Astrocyte (in vitro differentiated cells and primary cell): ENCODE data around the gene HSD17B11. TPM values are rescaled to one million over a fixed set of nuclear protein-coding genes. Genes with fewer than 3 reads are reported as not detected.
"Not testable (repeated sequence)": the region's sequence is repeated elsewhere in the genome, so short reads cannot be mapped to it uniquely, and the experiment has no call there.

Experiments
- DNase-seq: peaks from one replicate; pipeline ENCODE4 v3.0.0-alpha.2; 2010; ENCODE audit warnings: low read depth
- FAIRE-seq: peaks from 2 replicates; lab custom pipeline; 2011; peaks lifted over from hg19 to GRCh38; lab: Jason Lieb, UNC
- H2AFZ ChIP-seq: 2 replicates; pipeline ENCODE4 v1.6.0; 2012; ENCODE audit warnings: low read depth, low read length, inconsistent platforms
- H3K27ac ChIP-seq: 2 replicates; pipeline ENCODE4 v1.5.1; 2011; ENCODE audit warnings: low read depth, low read length, inconsistent platforms
- H3K27me3 ChIP-seq: 2 replicates; pipeline ENCODE4 v1.6.0; 2011; ENCODE audit warnings: low read length, inconsistent platforms; ENCODE audit not compliant: insufficient read depth
- H3K36me3 ChIP-seq: 2 replicates; pipeline ENCODE4 v1.5.1; 2011; ENCODE audit warnings: low read length, inconsistent platforms; ENCODE audit not compliant: insufficient read depth
- H3K4me1 ChIP-seq: 2 replicates; pipeline ENCODE4 v1.5.1; 2011; ENCODE audit warnings: low read length, inconsistent platforms; ENCODE audit not compliant: insufficient read depth
- H3K4me2 ChIP-seq: 2 replicates; pipeline ENCODE4 v1.6.0; 2012; ENCODE audit warnings: low read length, inconsistent platforms
- H3K4me3 ChIP-seq: 2 replicates; pipeline ENCODE4 v1.5.1; 2011; ENCODE audit warnings: low read depth, mild to moderate bottlenecking, low read length, inconsistent platforms; ENCODE audit not compliant: insufficient read depth
- H3K79me2 ChIP-seq: 2 replicates; pipeline ENCODE4 v1.6.0; 2012; ENCODE audit warnings: mild to moderate bottlenecking, low read length, inconsistent platforms; ENCODE audit not compliant: insufficient read depth
- H3K9ac ChIP-seq: 2 replicates; pipeline ENCODE4 v1.6.0; 2012; ENCODE audit warnings: mild to moderate bottlenecking, low read length, inconsistent platforms
- H3K9me3 ChIP-seq: 2 replicates; pipeline ENCODE4 v1.5.1; 2012; ENCODE audit warnings: low read depth, mild to moderate bottlenecking, low read length, inconsistent platforms; ENCODE audit not compliant: insufficient read depth
- H4K20me1 ChIP-seq: 2 replicates; pipeline ENCODE4 v1.6.0; 2012; ENCODE audit warnings: low read length, inconsistent platforms; ENCODE audit not compliant: insufficient read depth
- H3K27ac Mint-ChIP-seq: one replicate; pipeline ENCODE4 v1.8.0; 2021; ENCODE audit warnings: mild to moderate bottlenecking, mixed read lengths; ENCODE audit not compliant: unreplicated experiment
- H3K27me3 Mint-ChIP-seq: one replicate; pipeline ENCODE4 v1.8.0; 2021; ENCODE audit warnings: low read depth, mixed read lengths; ENCODE audit not compliant: unreplicated experiment
- H3K36me3 Mint-ChIP-seq: one replicate; pipeline ENCODE4 v1.8.0; 2021; ENCODE audit warnings: low read depth, mixed read lengths; ENCODE audit not compliant: unreplicated experiment
- H3K4me1 Mint-ChIP-seq: one replicate; pipeline ENCODE4 v1.8.0; 2021; ENCODE audit warnings: low read depth, mixed read lengths; ENCODE audit not compliant: unreplicated experiment
- H3K4me3 Mint-ChIP-seq: one replicate; pipeline ENCODE4 v1.8.0; 2021; ENCODE audit warnings: mild to moderate bottlenecking, moderate library complexity, mixed read lengths; ENCODE audit not compliant: unreplicated experiment
- H3K9me3 Mint-ChIP-seq: one replicate; pipeline ENCODE4 v1.8.0; 2021; ENCODE audit warnings: mild to moderate bottlenecking, mixed read lengths; ENCODE audit not compliant: unreplicated experiment
- CTCF ChIP-seq: IDR thresholded peaks from 2 replicates; pipeline ENCODE4 v1.5.1; 2011; ENCODE audit warnings: low read depth, mild to moderate bottlenecking, inconsistent platforms, low read length, moderate library complexity; ENCODE audit not compliant: insufficient read depth
- EZH2 ChIP-seq: IDR thresholded peaks from 2 replicates; pipeline ENCODE4 v1.6.1; 2012; ENCODE audit warnings: mild to moderate bottlenecking, low read length, inconsistent platforms; ENCODE audit not compliant: insufficient read depth
- total RNA-seq: library from RNA; stranded (reverse); gene quantifications from 2 replicates; pipeline ENCODE4 v1.2.1, GENCODE V29; 2021

Gene HSD17B11
- total RNA-seq, 1 donor from 2014 or later = 34.0 TPM

GRCh38 chr4:87410157-87410556 is 19.2 kb upstream of the HSD17B11 start:
- Histone ChIP-seq H4K20me1 (no peaks in the 10 kb centered on the region), H3K9ac (no peak overlapping the region), H3K36me3 (no peaks in the 10 kb centered on the region), H3K4me2 (no peak overlapping the region), H3K4me3 (no peak overlapping the region), H3K9me3 (no peaks in the 10 kb centered on the region), H3K27ac (no peak overlapping the region), H3K27me3 (no peaks in the 10 kb centered on the region), H3K4me1 (no peaks in the 10 kb centered on the region), H2AFZ (no peak overlapping the region), H3K79me2 (no peaks in the 10 kb centered on the region)
- H3K4me1 Mint-ChIP-seq = peaks cover 36% of the 10 kb centered on the region
- H3K4me3 Mint-ChIP-seq = no peak overlapping the region
- no peaks in the 10 kb centered on the region for H3K27me3 Mint-ChIP-seq
- H3K9me3 Mint-ChIP-seq = peaks cover 3% of the 10 kb centered on the region
- DNase-seq (peak; percentile 41), FAIRE-seq (no peak)
- no peak for TF ChIP-seq EZH2
- TF ChIP-seq CTCF = no peak
- no peaks in the 10 kb centered on the region for H3K36me3 Mint-ChIP-seq
- peak overlapping the region; percentile 98 for H3K27ac Mint-ChIP-seq

GRCh38 chr4:87409420-87409939 is 18.5 kb upstream of the HSD17B11 start:
- FAIRE-seq = no peak
- no peaks in the 10 kb centered on the region for H3K9me3 ChIP-seq

GRCh38 chr4:87406902-87407301 is 15.9 kb upstream of the HSD17B11 start:
- not testable (repeated sequence) for H4K20me1 ChIP-seq, H3K4me3 ChIP-seq, H3K79me2 ChIP-seq, H3K4me3 Mint-ChIP-seq, H3K27me3 ChIP-seq, H3K9me3 ChIP-seq, DNase-seq, H2AFZ ChIP-seq, H3K4me1 ChIP-seq, H3K27ac Mint-ChIP-seq, H3K36me3 Mint-ChIP-seq, H3K27ac ChIP-seq, FAIRE-seq, H3K9ac ChIP-seq, H3K4me2 ChIP-seq, H3K27me3 Mint-ChIP-seq, H3K36me3 ChIP-seq
- H3K4me1 Mint-ChIP-seq = peaks cover 39% of the 10 kb centered on the region
- H3K9me3 Mint-ChIP-seq = peaks cover 13% of the 10 kb centered on the region

More at GRCh38 chr4:87409420-87409939, 18.5 kb upstream of the HSD17B11 start:
- TF ChIP-seq EZH2 = no peak
- no peak for TF ChIP-seq CTCF
- H3K27me3 Mint-ChIP-seq = no peaks in the 10 kb centered on the region
- Histone ChIP-seq H3K4me1 (no peaks in the 10 kb centered on the region), H3K9ac (no peak overlapping the region), H3K79me2 (no peaks in the 10 kb centered on the region), H4K20me1 (no peaks in the 10 kb centered on the region), H3K4me3 (no peak overlapping the region), H3K27ac (no peak overlapping the region), H2AFZ (no peak overlapping the region), H3K36me3 (no peaks in the 10 kb centered on the region), H3K4me2 (no peak overlapping the region), H3K27me3 (no peaks in the 10 kb centered on the region)
- H3K4me1 Mint-ChIP-seq = peaks cover 36% of the 10 kb centered on the region
- H3K4me3 Mint-ChIP-seq = no peak overlapping the region
- H3K9me3 Mint-ChIP-seq = peaks cover 3% of the 10 kb centered on the region
- peak overlapping the region; percentile 98 for H3K27ac Mint-ChIP-seq
- no peaks in the 10 kb centered on the region for H3K36me3 Mint-ChIP-seq
- no peak for DNase-seq
